ENCODE results near the gene FARS2.

DNA sequence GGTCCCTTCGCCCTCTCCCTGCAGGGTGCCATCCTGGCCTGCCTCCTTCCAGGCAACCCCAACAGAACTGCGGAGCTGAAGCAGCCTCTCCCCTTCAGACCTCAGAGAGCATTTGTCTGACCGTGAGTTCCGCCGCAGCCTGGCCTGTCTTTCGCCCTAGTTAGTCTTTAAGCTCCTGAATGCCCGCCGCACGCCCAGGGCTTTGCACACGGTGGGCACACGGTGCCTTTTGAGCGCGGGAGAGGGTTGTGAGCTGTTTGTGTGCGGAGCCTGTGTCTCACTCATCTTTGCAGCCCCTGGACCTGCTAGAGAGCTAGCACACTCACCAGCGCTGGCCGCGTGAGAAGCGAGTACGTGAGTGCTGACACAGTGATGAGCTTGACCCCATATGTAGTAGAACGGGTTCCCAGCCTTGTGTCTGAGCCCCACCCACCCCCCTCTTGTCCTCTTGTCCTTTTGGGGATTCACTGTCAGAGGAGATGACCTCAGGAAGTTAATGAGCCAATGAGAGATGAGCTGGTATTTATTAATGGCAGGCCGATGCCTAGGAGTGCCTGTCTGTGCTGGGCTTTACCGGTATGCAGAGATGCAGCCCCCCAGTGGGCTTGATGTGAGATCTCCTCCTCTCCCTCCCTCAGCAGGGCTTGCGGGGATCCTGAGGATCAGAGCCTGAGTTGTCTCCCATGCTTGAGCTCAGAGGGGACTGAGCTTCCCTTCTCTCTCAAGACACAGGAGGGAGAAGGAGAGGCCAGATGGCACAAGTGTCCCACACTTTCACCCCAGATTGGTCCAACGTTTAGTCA lies 249.2 kb downstream of the FARS2 start:
- TF ChIP-seq FOXK2 (IDR thresholded peaks at IDR 0.05) (no peak), ZNF384 (IDR thresholded peaks at IDR 0.05) (no peak)
